ENCODE results near the gene ENTPD6. TPM values are rescaled to one million over a fixed set of nuclear protein-coding genes. Genes with fewer than 3 reads are reported as not detected.

The ENTPD6 gene
- total RNA-seq, 4 donors from 2014 or later, result 34.8 to 49.2 (median 43.9) TPM

DNA sequence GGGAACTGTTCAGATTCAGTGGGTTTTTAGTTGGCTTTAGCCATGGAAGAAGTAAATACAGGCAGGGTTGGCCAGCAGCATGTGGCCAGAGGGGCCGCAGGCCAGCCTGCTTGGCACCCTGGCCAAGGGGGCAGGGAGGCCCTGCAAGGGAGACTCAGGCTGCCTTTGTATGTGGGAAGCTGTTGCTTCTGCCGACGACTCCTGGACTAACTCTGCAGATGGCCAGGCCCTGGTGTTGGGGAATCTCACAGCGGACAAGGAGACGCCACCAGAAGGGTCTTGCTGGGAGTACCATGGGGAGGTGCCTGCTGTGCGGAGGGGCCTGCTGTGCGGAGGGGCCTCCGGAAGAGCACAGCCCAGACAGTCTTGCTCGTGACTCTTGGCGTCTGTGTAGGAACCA, 77.5 kb downstream of the ENTPD6 start:
- Histone ChIP-seq H3K4me3 (no peak overlapping the region), H3K27me3 (no peaks in the 10 kb centered on the region), H3K36me3 (peaks cover 0 to 94% of the 10 kb centered on the region in 2 donors), H3K27ac (peak overlapping the region; percentile 69 to 87 (median 82)), H3K4me1 (peaks cover 0 to 75% (median 10%) of the 10 kb centered on the region in 3 donors), H3K9me3 (no peaks in the 10 kb centered on the region)
- 79% methylated on average over 5 of the region's 10 CpGs; no CpG with 5 or more reads in 1 of the 2 donors for WGBS, 2 donors (ENCODE audit: low coverage in 1 of 2)
- ATAC-seq, result peak; percentile 11
- TF ChIP-seq CTCF (IDR thresholded peaks at IDR 0.05) (no peak), POLR2A (IDR thresholded peaks at IDR 0.05) (no peak), POLR2AphosphoS5 (IDR thresholded peaks at IDR 0.05) (no peak), EP300 (IDR thresholded peaks at IDR 0.05) (no peak)

GRCh38 chr20:25273541-25274358, 78.2 kb downstream of the ENTPD6 start:
- Histone ChIP-seq H3K36me3 (peaks cover 0 to 100% of the 10 kb centered on the region in 2 donors), H3K27ac (peak overlapping the region; percentile 69 to 87 (median 82)), H3K27me3 (no peaks in the 10 kb centered on the region), H3K4me1 (peaks cover 0 to 72% (median 10%) of the 10 kb centered on the region in 3 donors), H3K9me3 (no peaks in the 10 kb centered on the region), H3K4me3 (no peak overlapping the region)
- TF ChIP-seq CTCF (IDR thresholded peaks at IDR 0.05), result no peak
- TF ChIP-seq POLR2AphosphoS5 (IDR thresholded peaks at IDR 0.05), result peak; percentile 67
- peak; percentile 69 for ATAC-seq
- WGBS, 2 donors (ENCODE audit: low coverage in 1 of 2), result 48 to 73% methylated on average over 12 to 15 of the region's 20 CpGs

DNA sequence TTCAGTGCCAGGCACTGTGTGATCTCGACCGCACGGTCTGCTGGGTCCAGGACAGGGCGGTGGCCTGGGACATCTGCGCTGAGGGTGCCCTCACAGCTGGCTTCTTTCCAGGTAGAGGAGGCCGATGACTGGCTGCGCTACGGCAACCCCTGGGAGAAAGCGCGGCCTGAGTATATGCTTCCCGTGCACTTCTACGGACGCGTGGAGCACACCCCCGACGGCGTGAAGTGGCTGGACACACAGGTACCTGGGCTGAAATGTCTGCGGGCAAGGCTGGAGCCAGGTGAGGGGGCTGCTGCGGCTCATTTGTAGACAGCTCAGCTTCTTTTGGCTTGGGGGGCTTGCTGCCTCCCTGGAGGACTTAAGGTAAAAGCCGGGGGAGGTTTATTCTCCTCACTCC, 79.0 kb downstream of the ENTPD6 start:
- 90 to 91% methylated on average over 2 to 11 of the region's 20 CpGs for WGBS, 2 donors (ENCODE audit: low coverage in 1 of 2)
- Histone ChIP-seq H3K4me1 (peaks cover 0 to 69% (median 10%) of the 10 kb centered on the region in 3 donors), H3K27ac (peak overlapping the region in 3 of 4 donors; percentile 63 to 83 (median 81)), H3K36me3 (peaks cover 0 to 100% of the 10 kb centered on the region in 2 donors), H3K4me3 (no peak overlapping the region), H3K27me3 (no peaks in the 10 kb centered on the region), H3K9me3 (no peaks in the 10 kb centered on the region)
- ATAC-seq, result no peak
- TF ChIP-seq POLR2A (IDR thresholded peaks at IDR 0.05) (no peak), POLR2AphosphoS5 (IDR thresholded peaks at IDR 0.05) (no peak), EP300 (IDR thresholded peaks at IDR 0.05) (no peak), CTCF (IDR thresholded peaks at IDR 0.05) (no peak)

- Histone ChIP-seq H3K4me3 (no peak overlapping the region), H3K36me3 (peaks cover 0 to 100% of the 10 kb centered on the region in 2 donors), H3K9me3 (no peaks in the 10 kb centered on the region), H3K4me1 (peaks cover 0 to 76% (median 10%) of the 10 kb centered on the region in 3 donors), H3K27ac (peak overlapping the region in 3 of 4 donors; percentile 63 to 83 (median 81)), H3K27me3 (no peaks in the 10 kb centered on the region)
- no peak for ATAC-seq
- TF ChIP-seq EP300 (IDR thresholded peaks at IDR 0.05) (no peak), POLR2AphosphoS5 (IDR thresholded peaks at IDR 0.05) (no peak)
- 77 to 86% methylated on average over 6 to 9 of the region's 32 CpGs for WGBS, 2 donors (ENCODE audit: low coverage in 1 of 2)
These were observed 79.6 kb downstream of the ENTPD6 start for GRCh38 chr20:25274891-25275812.

Data from gastroesophageal sphincter (tissue), 4 donors.